Thyroid gland (tissue), 4 donors: ENCODE data around the gene CRYGN. TPM values are rescaled to one million over a fixed set of nuclear protein-coding genes. Genes with fewer than 3 reads are reported as not detected.

ENCODE experiments used
- DNase-seq, 2 donors: peaks; one replicate each; pipeline ENCODE4 v3.0.0-alpha.2; 2019
- H3K27ac ChIP-seq, 3 donors: fragments of 200-600 bp; sonication (generic); 1 replicate in 2 of 3; 2 replicates in 1 of 3; pipeline ENCODE4 v1.5.1; 2016 to 2019; ENCODE audit warnings: mild to moderate bottlenecking in 1 of 3, moderate library complexity in 1 of 3
- H3K27me3 ChIP-seq: fragments of 200-600 bp; sonication (generic); one replicate; pipeline ENCODE4 v1.5.1; 2019
- H3K36me3 ChIP-seq, 2 donors: fragments of 200-600 bp; sonication (generic); one replicate each; pipeline ENCODE4 v1.5.1; 2016 to 2019
- H3K4me1 ChIP-seq, 2 donors: fragments of 200-600 bp; sonication (generic); one replicate each; pipeline ENCODE4 v1.5.1; 2017 to 2019
- H3K4me3 ChIP-seq, 3 donors: fragments of 200-600 bp; sonication (generic); replicated peaks in 1 of 3; 1 replicate in 2 of 3; 2 replicates in 1 of 3; pipeline ENCODE4 v1.5.1; 2016; ENCODE audit warnings: mild to moderate bottlenecking in 1 of 3
- H3K9me3 ChIP-seq: fragments of 200-600 bp; sonication (generic); one replicate; pipeline ENCODE4 v1.5.1; 2017
- CTCF ChIP-seq, 6 experiments: fragments of 200-600 bp in 3 of 6; fragments of 450-650 bp in 3 of 6; sonication (generic) in 3 of 6; IDR thresholded peaks; one replicate each; pipeline ENCODE4 v1.5.1; 2016 to 2019; ENCODE audit warnings: antibody characterized with exemption in 6 of 6, mild to moderate bottlenecking in 2 of 6, inconsistent platforms in 1 of 6, moderate library complexity in 1 of 6
- POLR2A ChIP-seq, 2 donors: fragments of 450-650 bp; IDR thresholded peaks; one replicate each; pipeline ENCODE4 v1.6.1; 2017; ENCODE audit warnings: antibody characterized with exemption in 2 of 2, mild to moderate bottlenecking in 2 of 2, moderate library complexity in 1 of 2
- WGBS, 2 donors: methylation state at CpG; one replicate each; pipeline ENCODE4 v1.1.5; 2017; 5-methylcytosine and 5-hydroxymethylcytosine counted together
- intact Hi-C: fragments of 100-400 bp; cut with DNase I; formaldehyde crosslinking; loops from one replicate; pipeline ENCODE4 v1.15.1; 2023
- total RNA-seq, 4 donors: library from RNA; depleted of rRNA; stranded (reverse); fragments of >200 nt; gene quantifications; one replicate each; pipeline ENCODE4 v1.2.3, GENCODE V29; 2016

Gene CRYGN
- total RNA-seq, 4 donors from 2014 or later, result 16.4 to 45.5 (median 24.5) TPM

GRCh38 chr7:151388430-151388829, 51.5 kb downstream of the CRYGN start:
- WGBS, 2 donors, result 96 to 98% methylated on average over 9 to 10 of the region's 10 CpGs
- Histone ChIP-seq H3K9me3 (no peaks in the 10 kb centered on the region), H3K4me3 (no peak overlapping the region), H3K4me1 (peaks cover 17 to 19% of the 10 kb centered on the region in 2 donors), H3K36me3 (no peaks in the 10 kb centered on the region), H3K27me3 (no peaks in the 10 kb centered on the region), H3K27ac (no peak overlapping the region)
- TF ChIP-seq CTCF (IDR thresholded peaks at IDR 0.05) (no peak), POLR2A (IDR thresholded peaks at IDR 0.05) (no peak)
- intact Hi-C loops, result loop anchor here (10.0 kb wide), 1 partner anchor 376 kb away; no protein-coding TSS in a partner anchor
- DNase-seq, result no peak

GRCh38 chr7:151388007-151388297, 52.0 kb downstream of the CRYGN start:
- Histone ChIP-seq H3K27me3 (no peaks in the 10 kb centered on the region), H3K9me3 (no peaks in the 10 kb centered on the region), H3K4me1 (peaks cover 17 to 19% of the 10 kb centered on the region in 2 donors), H3K27ac (no peak overlapping the region), H3K4me3 (no peak overlapping the region), H3K36me3 (no peaks in the 10 kb centered on the region)
- 98 to 99% methylated on average over 8 of the region's 8 CpGs for WGBS, 2 donors
- TF ChIP-seq CTCF (IDR thresholded peaks at IDR 0.05) (no peak), POLR2A (IDR thresholded peaks at IDR 0.05) (no peak)
- intact Hi-C loops, result loop anchor here (10.0 kb wide), 1 partner anchor 377 kb away; no protein-coding TSS in a partner anchor
- no peak for DNase-seq

- no peak for TF ChIP-seq CTCF (IDR thresholded peaks at IDR 0.05)
- TF ChIP-seq POLR2A (IDR thresholded peaks at IDR 0.05), result no peak
- Histone ChIP-seq H3K4me1 (peaks cover 17 to 19% of the 10 kb centered on the region in 2 donors), H3K9me3 (no peaks in the 10 kb centered on the region), H3K36me3 (no peaks in the 10 kb centered on the region), H3K27ac (peak overlapping the region; percentile 43 to 63 (median 50)), H3K4me3 (no peak overlapping the region), H3K27me3 (no peaks in the 10 kb centered on the region)
- 85 to 89% methylated on average over 18 to 22 of the region's 24 CpGs for WGBS, 2 donors
- peak; percentile 42 to 43 for DNase-seq
- intact Hi-C loops, result loop anchor here (10.0 kb wide), 1 partner anchor 377 kb away; no protein-coding TSS in a partner anchor
Measured at GRCh38 chr7:151387161-151388006, 52.6 kb downstream of the CRYGN start.

GRCh38 chr7:151386301-151387160, 53.4 kb downstream of the CRYGN start:
- intact Hi-C loops, result loop anchor here (10.0 kb wide), 1 partner anchor 378 kb away; no protein-coding TSS in a partner anchor
- Histone ChIP-seq H3K4me3 (no peak overlapping the region), H3K9me3 (no peaks in the 10 kb centered on the region), H3K27me3 (no peaks in the 10 kb centered on the region), H3K4me1 (peaks cover 17 to 22% of the 10 kb centered on the region in 2 donors), H3K27ac (peak overlapping the region; percentile 43 to 63 (median 50)), H3K36me3 (no peaks in the 10 kb centered on the region)
- DNase-seq, result peak; percentile 78 to 79
- 57 to 58% methylated on average over 14 of the region's 16 CpGs for WGBS, 2 donors
- TF ChIP-seq POLR2A (IDR thresholded peaks at IDR 0.05) (no peak), CTCF (IDR thresholded peaks at IDR 0.05) (no peak)
